CD4-positive, CD25-positive, alpha-beta regulatory T cell (primary cell): Measurements from ENCODE around the gene KRT24. TPM values are rescaled to one million over a fixed set of nuclear protein-coding genes. Genes with fewer than 3 reads are reported as not detected.

ENCODE experiments used
- ATAC-seq, 2 donors: fragments of 150-1000 bp; cut with Tn5 transposase; one replicate each; pipeline ENCODE4 v1.10.0; 2021; ENCODE audit warnings: low read depth in 2 of 2, moderate number of reproducible peaks in 2 of 2, moderate library complexity in 1 of 2
- DNase-seq, 3 donors: peaks; one replicate each; pipeline versions ENCODE4 v3.0.0 to v3.0.0-alpha.2; 2012 to 2022; ENCODE audit warnings: mixed read lengths in 1 of 3
- H3K27ac ChIP-seq: one replicate; pipeline ENCODE4 v1.7.0; 2013; ENCODE audit warnings: mild to moderate bottlenecking, low read length; ENCODE audit not compliant: insufficient read depth, poor library complexity, severe bottlenecking
- H3K27me3 ChIP-seq: one replicate; pipeline ENCODE4 v1.7.0; 2013; ENCODE audit warnings: low read length; ENCODE audit not compliant: control insufficient read depth, insufficient read depth
- H3K36me3 ChIP-seq: one replicate; pipeline ENCODE4 v1.7.0; 2013; ENCODE audit warnings: mild to moderate bottlenecking, low read length, moderate library complexity; ENCODE audit not compliant: control insufficient read depth, insufficient read depth
- H3K4me1 ChIP-seq: 2 replicates; pipeline ENCODE4 v1.7.0; 2013; ENCODE audit warnings: mild to moderate bottlenecking, low read length; ENCODE audit not compliant: insufficient read depth, control insufficient read depth, poor library complexity, severe bottlenecking
- H3K4me3 ChIP-seq: one replicate; pipeline ENCODE4 v1.7.0; 2013; ENCODE audit warnings: low read depth, mild to moderate bottlenecking, low read length, moderate library complexity
- H3K9me3 ChIP-seq, 2 experiments: 1 replicate in 1 of 2; 2 replicates in 1 of 2; pipeline ENCODE4 v1.7.0; 2013; ENCODE audit warnings: low read length in 2 of 2, mild to moderate bottlenecking in 1 of 2, moderate library complexity in 1 of 2; ENCODE audit not compliant: control insufficient read depth in 2 of 2
- H3K27ac Mint-ChIP-seq, 3 donors: one replicate each; pipeline ENCODE4 v1.8.0; 2020 to 2022; ENCODE audit warnings: mild to moderate bottlenecking in 3 of 3, mixed read lengths in 3 of 3, moderate library complexity in 2 of 3
- H3K27me3 Mint-ChIP-seq: one replicate; pipeline ENCODE4 v1.8.0; 2022; ENCODE audit warnings: mild to moderate bottlenecking, mixed read lengths
- H3K36me3 Mint-ChIP-seq: one replicate; pipeline ENCODE4 v1.8.0; 2020; ENCODE audit warnings: mixed read lengths
- H3K4me1 Mint-ChIP-seq, 4 donors: one replicate each; pipeline ENCODE4 v1.8.0; 2020 to 2022; ENCODE audit warnings: mixed read lengths in 4 of 4, mild to moderate bottlenecking in 1 of 4
- H3K4me3 Mint-ChIP-seq, 4 donors: one replicate each; pipeline ENCODE4 v1.8.0; 2020 to 2022; ENCODE audit warnings: mild to moderate bottlenecking in 4 of 4, mixed read lengths in 4 of 4, moderate library complexity in 3 of 4
- H3K9me3 Mint-ChIP-seq, 7 donors: one replicate each; pipeline ENCODE4 v1.8.0; 2020 to 2022; ENCODE audit warnings: mixed read lengths in 7 of 7, mild to moderate bottlenecking in 3 of 7, moderate library complexity in 2 of 7
- polyA plus RNA-seq, 4 donors: library from polyadenylated mRNA; unstranded; fragments of 300-500 nt; fragmentation: Illumina TruSeq; gene quantifications; one replicate each; pipeline ENCODE4 v1.2.3, GENCODE V29; 2021
- total RNA-seq: library from RNA; stranded (reverse); gene quantifications from one replicate; pipeline ENCODE4 v1.2.3, GENCODE V29; 2022

Gene KRT24
- total and polyA plus RNA-seq, 5 donors from 2014 or later, result 0.15 TPM; not detected in 4

DNA sequence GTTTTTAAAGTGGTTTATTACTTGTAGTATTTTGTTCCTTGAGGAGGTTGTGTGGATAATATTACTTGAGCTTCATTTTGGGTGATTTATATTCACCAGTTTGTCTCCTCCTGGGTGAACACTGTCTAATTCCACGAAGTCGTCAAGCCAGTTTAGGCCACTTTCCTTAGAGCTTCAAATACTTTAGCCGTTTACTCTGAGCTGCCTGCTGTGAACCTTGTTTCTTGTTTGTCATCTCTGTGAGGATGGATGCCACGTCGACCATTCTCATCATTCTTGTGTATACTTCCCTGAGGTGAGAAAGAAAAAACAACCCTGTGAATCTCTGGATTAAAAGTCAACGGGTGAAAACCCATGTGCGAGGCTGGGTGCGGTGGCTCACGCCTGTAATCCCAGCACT is 9.0 kb downstream of the KRT24 start:
- ATAC-seq (no peak), DNase-seq (no peak)
- Mint-ChIP-seq H3K4me3 (no peak overlapping the region), H3K4me1 (peaks cover 0 to 5% (median 3%) of the 10 kb centered on the region in 4 donors), H3K27ac (no peak overlapping the region), H3K27me3 (peaks cover 56% of the 10 kb centered on the region), H3K9me3 (peaks cover 0 to 1% (median 0%) of the 10 kb centered on the region in 7 donors), H3K36me3 (no peaks in the 10 kb centered on the region)
- H3K4me3 ChIP-seq, result no peak overlapping the region
- no peak overlapping the region for H3K27ac ChIP-seq
- no peaks in the 10 kb centered on the region for H3K36me3 ChIP-seq
- H3K9me3 ChIP-seq, result no peaks in the 10 kb centered on the region
- peaks cover 14% of the 10 kb centered on the region for H3K27me3 ChIP-seq
- H3K4me1 ChIP-seq, result no peaks in the 10 kb centered on the region

DNA sequence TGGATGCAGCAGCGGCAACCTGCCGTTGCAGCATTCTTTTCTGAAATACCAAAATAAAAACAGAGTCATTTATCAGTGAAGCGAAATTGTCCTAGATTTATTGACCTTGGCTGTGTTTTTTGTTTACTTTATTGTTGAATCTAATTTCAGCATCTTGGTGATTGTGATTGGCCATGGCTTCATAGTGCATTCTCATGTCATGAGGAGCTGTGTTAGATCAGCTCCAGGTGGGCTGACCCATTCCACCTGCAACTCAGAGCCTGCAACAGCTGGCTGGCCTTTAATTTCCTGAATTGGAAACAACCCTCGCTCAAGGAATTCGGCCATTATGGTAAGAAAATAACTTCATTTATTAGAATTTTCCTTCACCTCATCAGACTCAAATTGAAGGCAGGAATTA is 16.4 kb downstream of the KRT24 start:
- H3K36me3 ChIP-seq, result no peaks in the 10 kb centered on the region
- H3K27me3 ChIP-seq, result peaks cover 3% of the 10 kb centered on the region
- ATAC-seq, result no peak

DNA sequence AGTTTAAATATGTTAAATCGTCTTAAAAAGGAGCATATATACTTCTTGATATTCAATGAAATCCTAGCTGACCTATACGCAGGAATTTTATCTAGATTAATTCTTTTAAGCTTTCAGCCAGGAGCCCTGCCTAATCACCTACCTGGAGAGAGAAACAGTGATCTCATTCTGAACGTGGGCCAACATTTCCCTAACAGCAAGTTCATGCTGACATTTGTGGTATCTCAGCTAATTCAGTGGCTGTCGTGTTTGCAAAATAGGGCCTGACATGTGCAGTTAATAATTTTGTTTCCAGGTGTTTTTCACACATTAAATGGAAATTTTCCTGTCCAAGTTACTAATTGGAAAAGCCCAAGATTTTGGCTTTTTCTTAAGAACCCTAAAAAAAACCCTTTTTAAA is 17.4 kb downstream of the KRT24 start:
- H3K9me3 Mint-ChIP-seq, result peaks cover 0 to 3% (median 0%) of the 10 kb centered on the region in 7 donors
- H3K27ac Mint-ChIP-seq, result no peak overlapping the region
- no peaks in the 10 kb centered on the region for H3K36me3 Mint-ChIP-seq
- DNase-seq, result no peak
- Histone ChIP-seq H3K36me3 (no peaks in the 10 kb centered on the region), H3K27ac (no peak overlapping the region), H3K4me1 (no peaks in the 10 kb centered on the region), H3K27me3 (peaks cover 5% of the 10 kb centered on the region), H3K4me3 (no peak overlapping the region), H3K9me3 (no peaks in the 10 kb centered on the region)
- peaks cover 36% of the 10 kb centered on the region for H3K27me3 Mint-ChIP-seq
- no peaks in the 10 kb centered on the region for H3K4me1 Mint-ChIP-seq
- no peak for ATAC-seq
- H3K4me3 Mint-ChIP-seq, result no peak overlapping the region

More for the DNA sequence above, 16.4 kb downstream of the KRT24 start:
- DNase-seq, result no peak
- Mint-ChIP-seq H3K36me3 (no peaks in the 10 kb centered on the region), H3K9me3 (peaks cover 0 to 2% (median 0%) of the 10 kb centered on the region in 7 donors), H3K27ac (no peak overlapping the region), H3K27me3 (peaks cover 32% of the 10 kb centered on the region), H3K4me3 (no peak overlapping the region), H3K4me1 (no peaks in the 10 kb centered on the region)
- Histone ChIP-seq H3K27ac (no peak overlapping the region), H3K4me3 (no peak overlapping the region), H3K4me1 (no peaks in the 10 kb centered on the region), H3K9me3 (no peaks in the 10 kb centered on the region)

DNA sequence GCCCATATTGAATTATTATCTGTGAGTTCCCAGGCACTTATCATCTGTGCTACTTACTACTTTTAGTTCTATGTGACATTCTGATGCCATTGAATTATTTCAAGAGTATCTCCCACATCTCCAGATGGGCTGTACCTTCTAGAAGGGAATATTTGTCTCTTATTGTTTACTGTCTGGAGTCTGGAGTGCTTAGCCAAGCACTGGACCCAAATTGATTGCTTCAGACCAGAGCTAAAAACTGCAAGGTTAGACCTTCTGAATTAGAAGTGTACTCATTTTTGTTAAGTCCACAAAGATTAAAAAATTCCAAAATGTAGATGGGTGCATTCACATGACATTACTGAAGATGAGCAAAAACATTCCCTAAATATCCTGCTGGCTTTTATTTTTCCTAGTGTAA is 22.6 kb downstream of the KRT24 start:
- no peak for ATAC-seq
- DNase-seq, result no peak
- Histone ChIP-seq H3K36me3 (no peaks in the 10 kb centered on the region), H3K4me1 (no peaks in the 10 kb centered on the region), H3K9me3 (no peaks in the 10 kb centered on the region), H3K27ac (no peak overlapping the region), H3K27me3 (peaks cover 23% of the 10 kb centered on the region), H3K4me3 (no peak overlapping the region)
- H3K9me3 Mint-ChIP-seq, result peaks cover 0 to 3% (median 0%) of the 10 kb centered on the region in 7 donors
- H3K36me3 Mint-ChIP-seq, result no peaks in the 10 kb centered on the region
- no peak overlapping the region for H3K27ac Mint-ChIP-seq
- H3K4me1 Mint-ChIP-seq, result peaks cover 0 to 6% (median 0%) of the 10 kb centered on the region in 4 donors
- H3K4me3 Mint-ChIP-seq, result no peak overlapping the region
- H3K27me3 Mint-ChIP-seq, result peaks cover 68% of the 10 kb centered on the region

DNA sequence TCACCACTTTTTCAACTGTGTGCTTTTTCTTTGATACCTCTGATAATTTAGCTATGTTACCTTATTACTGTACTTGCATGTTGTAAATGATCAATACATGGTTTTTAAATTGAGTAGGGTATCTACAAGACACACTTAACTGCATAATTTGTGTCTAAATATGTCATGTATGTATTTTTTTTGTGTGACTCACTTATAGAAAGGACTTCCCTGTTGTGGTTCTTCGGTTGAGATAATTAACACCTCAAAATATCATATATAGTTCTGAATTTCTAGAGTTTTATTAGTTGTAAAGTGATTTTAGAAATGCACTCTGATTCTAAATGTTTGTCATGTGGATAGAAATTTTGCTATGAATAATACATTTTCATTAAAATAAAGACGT is 24.0 kb downstream of the KRT24 start:
- H3K27ac ChIP-seq, result no peak overlapping the region
- H3K4me3 ChIP-seq, result no peak overlapping the region
- no peak for DNase-seq
- no peaks in the 10 kb centered on the region for H3K9me3 ChIP-seq
- no peaks in the 10 kb centered on the region for H3K36me3 Mint-ChIP-seq
- H3K4me3 Mint-ChIP-seq, result no peak overlapping the region
- ATAC-seq, result no peak
- H3K27ac Mint-ChIP-seq, result no peak overlapping the region
- H3K27me3 ChIP-seq, result peaks cover 29% of the 10 kb centered on the region
- H3K4me1 Mint-ChIP-seq, result peaks cover 0 to 6% (median 0%) of the 10 kb centered on the region in 4 donors
- peaks cover 67% of the 10 kb centered on the region for H3K27me3 Mint-ChIP-seq
- peaks cover 0 to 3% (median 0%) of the 10 kb centered on the region in 7 donors for H3K9me3 Mint-ChIP-seq
- no peaks in the 10 kb centered on the region for H3K36me3 ChIP-seq
- H3K4me1 ChIP-seq, result no peaks in the 10 kb centered on the region

DNA sequence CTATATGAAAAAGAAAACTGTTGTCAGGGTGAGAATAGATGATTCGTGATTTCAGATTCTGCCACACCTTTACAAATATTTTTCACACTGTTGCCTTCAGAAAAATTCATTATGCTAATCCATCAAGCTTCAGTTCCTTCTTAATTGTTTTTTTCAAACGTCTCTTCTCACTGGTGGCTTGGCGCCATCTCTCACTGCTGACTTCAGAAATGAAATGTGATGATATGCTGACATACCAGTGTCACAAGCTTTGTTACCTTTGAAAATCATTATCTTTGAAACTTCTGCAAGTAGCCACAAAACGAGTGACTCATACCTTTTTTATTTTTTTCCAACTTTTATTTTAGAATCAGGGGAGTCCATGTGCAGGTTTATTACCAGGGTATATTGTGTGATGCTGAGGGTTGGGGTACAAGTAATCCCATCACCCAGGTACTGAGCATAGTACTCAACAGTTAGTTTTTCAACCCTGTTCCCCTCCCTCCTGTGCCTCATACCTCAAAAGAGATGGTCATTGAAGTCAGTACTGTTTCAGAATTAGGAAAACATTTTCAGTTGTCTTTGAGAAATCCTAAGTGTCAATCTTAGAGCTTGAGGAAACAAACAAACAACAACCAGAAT is 24.5 kb downstream of the KRT24 start:
- peaks cover 0 to 3% (median 0%) of the 10 kb centered on the region in 7 donors for H3K9me3 Mint-ChIP-seq
- Histone ChIP-seq H3K9me3 (no peaks in the 10 kb centered on the region), H3K27ac (no peak overlapping the region), H3K27me3 (peaks cover 29% of the 10 kb centered on the region), H3K36me3 (no peaks in the 10 kb centered on the region), H3K4me3 (no peak overlapping the region), H3K4me1 (no peaks in the 10 kb centered on the region)
- H3K27ac Mint-ChIP-seq, result no peak overlapping the region
- peaks cover 68% of the 10 kb centered on the region for H3K27me3 Mint-ChIP-seq
- ATAC-seq, result no peak
- H3K4me1 Mint-ChIP-seq, result peaks cover 0 to 6% (median 0%) of the 10 kb centered on the region in 4 donors
- no peaks in the 10 kb centered on the region for H3K36me3 Mint-ChIP-seq
- H3K4me3 Mint-ChIP-seq, result no peak overlapping the region
- peak in 1 of 3 donors; percentile 28 for DNase-seq

DNA sequence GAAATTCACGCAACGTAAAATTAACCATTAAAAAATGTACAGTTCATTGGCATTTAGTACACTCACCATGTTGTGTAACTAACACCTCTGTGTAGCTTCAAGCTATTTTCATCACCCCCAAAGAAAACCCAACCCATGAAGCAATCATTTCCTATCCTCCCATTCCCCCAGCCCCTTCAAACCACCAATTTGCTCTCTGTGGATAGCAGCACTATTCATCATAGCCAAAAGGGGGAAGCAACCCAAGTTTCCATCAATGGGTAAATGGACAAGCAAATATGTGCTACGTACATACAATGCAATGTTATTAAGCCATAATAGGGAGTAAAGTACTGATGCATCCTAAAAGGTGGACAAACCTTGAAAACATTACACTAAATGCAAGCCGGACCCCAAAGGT is 27.6 kb downstream of the KRT24 start:
- H3K4me3 ChIP-seq, result no peak overlapping the region
- no peak overlapping the region for H3K27ac Mint-ChIP-seq
- H3K27me3 Mint-ChIP-seq, result peaks cover 66% of the 10 kb centered on the region
- no peaks in the 10 kb centered on the region for H3K36me3 Mint-ChIP-seq
- DNase-seq (no peak), ATAC-seq (no peak)
- no peak overlapping the region for H3K27ac ChIP-seq
- H3K4me1 Mint-ChIP-seq, result peaks cover 0 to 6% (median 0%) of the 10 kb centered on the region in 4 donors
- no peaks in the 10 kb centered on the region for H3K4me1 ChIP-seq
- no peaks in the 10 kb centered on the region for H3K9me3 ChIP-seq
- no peaks in the 10 kb centered on the region for H3K9me3 Mint-ChIP-seq
- H3K36me3 ChIP-seq, result no peaks in the 10 kb centered on the region
- peaks cover 27% of the 10 kb centered on the region for H3K27me3 ChIP-seq
- no peak overlapping the region for H3K4me3 Mint-ChIP-seq

DNA sequence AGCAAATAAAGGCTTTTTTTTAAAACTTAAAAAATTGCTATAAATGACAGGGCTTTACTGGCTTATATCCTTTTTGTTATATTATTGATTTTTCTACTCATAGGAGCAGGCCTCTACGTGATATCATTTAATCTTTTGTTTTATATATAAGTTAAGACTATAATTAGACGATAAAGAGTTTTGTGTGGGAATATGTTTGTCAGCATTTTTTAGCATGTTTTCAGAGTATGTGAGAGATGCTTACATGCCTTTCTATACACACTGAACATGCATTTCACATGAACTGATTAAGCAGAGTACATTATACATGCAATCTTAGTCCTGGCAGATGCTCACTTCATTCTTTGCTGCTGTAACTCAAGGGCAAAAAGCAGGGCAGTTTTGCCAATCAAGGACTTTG is 30.9 kb downstream of the KRT24 start:
- Mint-ChIP-seq H3K27me3 (peaks cover 47% of the 10 kb centered on the region), H3K9me3 (no peaks in the 10 kb centered on the region), H3K4me1 (no peaks in the 10 kb centered on the region), H3K27ac (no peak overlapping the region), H3K36me3 (no peaks in the 10 kb centered on the region), H3K4me3 (no peak overlapping the region)
- no peak for DNase-seq
- Histone ChIP-seq H3K27ac (no peak overlapping the region), H3K36me3 (no peaks in the 10 kb centered on the region), H3K9me3 (no peaks in the 10 kb centered on the region), H3K27me3 (peaks cover 26% of the 10 kb centered on the region), H3K4me1 (no peaks in the 10 kb centered on the region), H3K4me3 (no peak overlapping the region)
- no peak for ATAC-seq
